ENCODE data around the gene NOL12. TPM values are rescaled to one million over a fixed set of nuclear protein-coding genes. Genes with fewer than 3 reads are reported as not detected.

NOL12 gene
- total RNA-seq, 1 experiment from 2014 or later = 47.1 TPM

DNA sequence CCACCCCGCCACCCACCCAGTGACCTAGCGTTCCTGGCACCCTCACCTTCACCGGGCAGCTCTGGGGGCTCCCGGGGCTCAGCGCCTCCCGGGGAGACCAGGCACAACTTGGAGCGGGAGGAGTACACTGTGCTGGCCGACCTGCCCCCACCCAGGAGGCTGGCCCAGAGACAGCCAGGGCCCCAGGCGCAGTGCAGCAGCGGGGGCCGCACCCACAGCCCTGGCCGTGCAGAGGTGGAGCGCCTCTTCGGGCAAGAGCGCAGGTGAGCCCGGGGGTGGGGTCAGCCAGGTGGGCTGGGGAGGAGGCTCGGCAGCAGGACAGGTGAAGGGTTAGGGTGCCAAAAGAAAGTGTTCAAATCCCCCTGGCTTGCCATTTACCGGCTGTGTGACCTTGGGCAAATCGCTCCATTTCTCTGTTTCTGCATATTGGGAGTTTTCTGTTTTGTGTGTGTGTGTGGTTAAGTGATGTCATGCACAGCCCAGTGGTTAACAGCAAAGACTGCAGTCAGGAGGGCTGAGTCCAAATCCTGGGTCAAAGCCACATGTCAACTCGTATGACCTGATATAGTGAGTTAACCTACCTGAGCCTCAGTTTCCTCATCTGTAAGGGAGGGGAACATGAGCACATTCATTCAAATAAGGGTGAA lies 40.2 kb downstream of the NOL12 start:
- H3K4me3 Mint-ChIP-seq (ENCODE audit: unreplicated experiment) = no peak overlapping the region
- DNase-seq (ENCODE audit: unreplicated experiment) = peak; percentile 31
- intact Hi-C loops (cut with micrococcal nuclease) = loop anchor here (1.0 kb wide), 1 partner anchor 83 kb away; no protein-coding TSS in a partner anchor
- ChIA-PET CTCF (no interaction called here), POLR2A (no interaction called here)
- no TSS peak for BruUV-seq (replicated peaks)
- no peak overlapping the region for H3K27ac Mint-ChIP-seq (ENCODE audit: low read depth, unreplicated experiment)
- no peaks in the 10 kb centered on the region for H3K4me1 Mint-ChIP-seq (ENCODE audit: insufficient read depth, unreplicated experiment)
- TF ChIP-seq, protein P1, sequence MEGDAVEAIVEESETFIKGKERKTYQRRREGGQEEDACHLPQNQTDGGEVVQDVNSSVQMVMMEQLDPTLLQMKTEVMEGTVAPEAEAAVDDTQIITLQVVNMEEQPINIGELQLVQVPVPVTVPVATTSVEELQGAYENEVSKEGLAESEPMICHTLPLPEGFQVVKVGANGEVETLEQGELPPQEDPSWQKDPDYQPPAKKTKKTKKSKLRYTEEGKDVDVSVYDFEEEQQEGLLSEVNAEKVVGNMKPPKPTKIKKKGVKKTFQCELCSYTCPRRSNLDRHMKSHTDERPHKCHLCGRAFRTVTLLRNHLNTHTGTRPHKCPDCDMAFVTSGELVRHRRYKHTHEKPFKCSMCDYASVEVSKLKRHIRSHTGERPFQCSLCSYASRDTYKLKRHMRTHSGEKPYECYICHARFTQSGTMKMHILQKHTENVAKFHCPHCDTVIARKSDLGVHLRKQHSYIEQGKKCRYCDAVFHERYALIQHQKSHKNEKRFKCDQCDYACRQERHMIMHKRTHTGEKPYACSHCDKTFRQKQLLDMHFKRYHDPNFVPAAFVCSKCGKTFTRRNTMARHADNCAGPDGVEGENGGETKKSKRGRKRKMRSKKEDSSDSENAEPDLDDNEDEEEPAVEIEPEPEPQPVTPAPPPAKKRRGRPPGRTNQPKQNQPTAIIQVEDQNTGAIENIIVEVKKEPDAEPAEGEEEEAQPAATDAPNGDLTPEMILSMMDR (IDR thresholded peaks at IDR 0.05; ENCODE audit: unreplicated experiment) = no peak
- peaks cover 20% of the 10 kb centered on the region for H3K27me3 Mint-ChIP-seq (ENCODE audit: insufficient read depth, unreplicated experiment)
- H3K36me3 Mint-ChIP-seq (ENCODE audit: insufficient read depth, unreplicated experiment) = peaks cover 7% of the 10 kb centered on the region
- no peaks in the 10 kb centered on the region for H3K9me3 Mint-ChIP-seq (ENCODE audit: unreplicated experiment)

DNA sequence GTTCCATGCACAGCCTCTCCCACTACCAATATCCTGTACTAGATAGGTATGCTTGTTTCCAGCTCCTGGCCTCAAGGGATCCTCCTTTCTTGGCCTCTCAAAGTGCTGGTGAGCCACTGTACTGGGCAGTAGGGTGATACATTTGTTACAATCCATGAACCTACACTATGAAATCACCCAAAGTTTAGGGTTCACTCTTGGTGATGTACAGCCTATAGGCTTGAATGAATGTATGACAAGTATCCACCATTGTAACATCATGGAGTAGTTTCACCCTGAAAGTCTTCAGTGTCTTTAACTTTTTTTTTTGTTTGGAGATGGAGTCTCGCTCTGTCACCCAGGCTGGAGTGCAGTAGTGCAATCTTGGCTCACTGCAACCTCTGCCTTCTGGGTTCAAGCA lies 42.5 kb downstream of the NOL12 start:
- ChIA-PET POLR2A (interaction anchor here (0.8 to 2.6 kb wide), 9 partner anchors 9 to 79 kb away, joined by 3 to 14 read pairs (median 6); partner anchors contain the start of genes GCAT, NOL12 and PDXP), CTCF (interaction anchor here (0.6 kb wide), 1 partner anchor 52 kb away, joined by 4 read pairs; no protein-coding TSS in a partner anchor)

DNA sequence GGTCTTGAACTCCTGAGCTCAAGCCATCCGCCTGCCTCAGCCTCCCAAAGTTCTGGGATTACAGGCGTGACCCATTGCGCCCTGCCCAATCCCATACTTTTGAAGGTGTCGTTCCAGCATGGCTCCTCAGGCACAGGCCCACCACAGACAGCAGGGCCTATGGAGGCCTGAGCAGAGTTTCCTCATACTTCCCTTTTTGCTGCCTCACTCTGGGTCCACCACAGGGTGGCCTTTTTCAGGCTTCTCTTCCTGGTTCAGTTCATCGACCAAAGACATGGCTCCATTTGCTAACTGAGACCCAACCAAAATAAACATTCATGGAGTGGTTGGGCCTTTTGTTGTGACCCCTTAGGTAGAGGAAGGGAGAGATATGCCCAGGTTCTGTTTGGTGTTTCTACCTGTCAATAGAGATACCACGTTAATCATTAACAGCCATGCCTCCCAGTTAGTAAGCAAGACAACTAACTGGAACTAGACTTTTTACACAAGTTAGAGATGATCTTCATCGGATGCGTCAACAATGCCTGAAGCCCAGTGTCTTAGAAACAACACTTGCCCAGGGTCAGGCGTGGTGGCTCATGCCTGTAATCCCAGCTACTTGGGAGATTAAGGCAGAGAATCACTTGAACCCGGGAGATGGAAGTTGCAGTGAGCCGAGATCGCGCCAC lies 45.8 kb downstream of the NOL12 start:
- Mint-ChIP-seq H3K27ac (ENCODE audit: low read depth, unreplicated experiment) (no peak overlapping the region), H3K27me3 (ENCODE audit: insufficient read depth, unreplicated experiment) (no peaks in the 10 kb centered on the region), H3K4me3 (ENCODE audit: unreplicated experiment) (no peak overlapping the region), H3K4me1 (ENCODE audit: insufficient read depth, unreplicated experiment) (no peaks in the 10 kb centered on the region), H3K9me3 (ENCODE audit: unreplicated experiment) (no peaks in the 10 kb centered on the region), H3K36me3 (ENCODE audit: insufficient read depth, unreplicated experiment) (no peaks in the 10 kb centered on the region)
- no TSS peak for BruUV-seq (replicated peaks)
- TF ChIP-seq, protein P1 (IDR thresholded peaks at IDR 0.05; ENCODE audit: unreplicated experiment) = no peak
- ChIA-PET POLR2A (no interaction called here), CTCF (interaction anchor here (0.7 to 0.8 kb wide), 2 partner anchors 96 to 1286 kb away, joined by 3 to 4 read pairs; no protein-coding TSS in a partner anchor)
- intact Hi-C loops (cut with micrococcal nuclease) = no loop called here
- DNase-seq (ENCODE audit: unreplicated experiment) = no peak

More for the DNA sequence above, 42.5 kb downstream of the NOL12 start:
- BruUV-seq (replicated peaks) = no TSS peak
- Mint-ChIP-seq H3K27me3 (ENCODE audit: insufficient read depth, unreplicated experiment) (peaks cover 20% of the 10 kb centered on the region), H3K9me3 (ENCODE audit: unreplicated experiment) (no peaks in the 10 kb centered on the region), H3K4me1 (ENCODE audit: insufficient read depth, unreplicated experiment) (no peaks in the 10 kb centered on the region), H3K27ac (ENCODE audit: low read depth, unreplicated experiment) (no peak overlapping the region), H3K4me3 (ENCODE audit: unreplicated experiment) (no peak overlapping the region), H3K36me3 (ENCODE audit: insufficient read depth, unreplicated experiment) (peaks cover 7% of the 10 kb centered on the region)
- no peak for DNase-seq (ENCODE audit: unreplicated experiment)
- TF ChIP-seq, protein P1 (IDR thresholded peaks at IDR 0.05; ENCODE audit: unreplicated experiment) = no peak
- intact Hi-C loops (cut with micrococcal nuclease) = no loop called here

Data from MCF 10A (cell line).